Liver (tissue), 9 donors: ENCODE data around the gene SPATS2L. TPM values are rescaled to one million over a fixed set of nuclear protein-coding genes. Genes with fewer than 3 reads are reported as not detected.

Source experiments
- DNase-seq: peaks from one replicate; pipeline ENCODE4 v3.0.0-alpha.2; 2017; ENCODE audit warnings: low spot score
- H3K27ac ChIP-seq, 2 donors: one replicate each; pipeline ENCODE4 v1.7.0; 2013; ENCODE audit warnings: inconsistent platforms in 2 of 2, low read length in 2 of 2, control low read depth in 1 of 2, low read depth in 1 of 2, mild to moderate bottlenecking in 1 of 2
- H3K27me3 ChIP-seq, 4 donors: one replicate each; pipeline versions ENCODE4 v1.6.1 to v1.7.0; 2013; ENCODE audit warnings: low read length in 3 of 4, inconsistent platforms in 1 of 4, mild to moderate bottlenecking in 1 of 4, moderate library complexity in 1 of 4; ENCODE audit not compliant: control insufficient read depth in 4 of 4, insufficient read depth in 4 of 4
- H3K36me3 ChIP-seq, 4 donors: one replicate each; pipeline versions ENCODE4 v1.6.1 to v1.7.0; 2013; ENCODE audit warnings: low read length in 3 of 4, mild to moderate bottlenecking in 3 of 4, low read depth in 1 of 4, moderate library complexity in 1 of 4; ENCODE audit not compliant: control insufficient read depth in 4 of 4, insufficient read depth in 3 of 4
- H3K4me1 ChIP-seq, 4 donors: one replicate each; pipeline versions ENCODE4 v1.6.1 to v1.7.0; 2013; ENCODE audit warnings: low read length in 3 of 4, mild to moderate bottlenecking in 3 of 4, moderate library complexity in 1 of 4; ENCODE audit not compliant: control insufficient read depth in 4 of 4, insufficient read depth in 4 of 4
- H3K4me3 ChIP-seq, 3 donors: one replicate each; pipeline versions ENCODE4 v1.6.1 to v1.7.0; 2013; ENCODE audit warnings: low read length in 3 of 3, control low read depth in 1 of 3, low read depth in 1 of 3, mild to moderate bottlenecking in 1 of 3
- H3K9ac ChIP-seq, 2 donors: one replicate each; pipeline ENCODE4 v1.7.0; 2013; ENCODE audit warnings: low read length in 2 of 2, mild to moderate bottlenecking in 2 of 2, moderate library complexity in 2 of 2, control low read depth in 1 of 2, low read depth in 1 of 2
- H3K9me3 ChIP-seq, 4 donors: one replicate each; pipeline versions ENCODE4 v1.6.1 to v1.7.0; 2013; ENCODE audit warnings: low read length in 3 of 4; ENCODE audit not compliant: control insufficient read depth in 4 of 4
- ATF3 ChIP-seq: IDR thresholded peaks from 2 replicates; pipeline ENCODE4 v1.6.1; 2016; ENCODE audit warnings: antibody characterized with exemption
- CTCF ChIP-seq: fragments of 150-350 bp; IDR thresholded peaks from 2 replicates; pipeline ENCODE4 v1.5.1; 2017; ENCODE audit warnings: improper control_type of control experiment, low read depth, low read length; ENCODE audit not compliant: missing input control
- EGR1 ChIP-seq, 2 donors: IDR thresholded peaks; 2 replicates each; pipeline ENCODE4 v1.6.1; 2016 to 2018; ENCODE audit warnings: antibody characterized with exemption in 2 of 2, low read depth in 2 of 2
- FOXA1 ChIP-seq: IDR thresholded peaks from 2 replicates; pipeline ENCODE4 v1.6.1; 2016; ENCODE audit warnings: antibody characterized with exemption
- FOXA2 ChIP-seq: IDR thresholded peaks from 2 replicates; pipeline ENCODE4 v1.6.1; 2016; ENCODE audit warnings: antibody characterized with exemption
- GABPA ChIP-seq, 2 donors: IDR thresholded peaks in 1 of 2; conservative IDR thresholded peaks in 1 of 2; 2 replicates each; pipeline ENCODE4 v1.6.1; 2016; ENCODE audit warnings: antibody characterized with exemption in 2 of 2, mild to moderate bottlenecking in 1 of 2, moderate library complexity in 1 of 2
- HNF4A ChIP-seq, 2 donors: conservative IDR thresholded peaks; 2 replicates each; pipeline ENCODE4 v1.6.1; 2016; ENCODE audit warnings: antibody characterized with exemption in 2 of 2, mild to moderate bottlenecking in 2 of 2
- HNF4G ChIP-seq: IDR thresholded peaks from 2 replicates; pipeline ENCODE4 v1.6.1; 2016; ENCODE audit warnings: antibody characterized with exemption
- JUND ChIP-seq, 2 donors: IDR thresholded peaks; 2 replicates each; pipeline ENCODE4 v1.6.1; 2016; ENCODE audit warnings: antibody characterized with exemption in 2 of 2
- MAX ChIP-seq: IDR thresholded peaks from 2 replicates; pipeline ENCODE4 v1.6.1; 2016; ENCODE audit warnings: antibody characterized with exemption
- NR2F2 ChIP-seq: IDR thresholded peaks from 2 replicates; pipeline ENCODE4 v1.6.1; 2016; ENCODE audit warnings: antibody characterized with exemption
- RAD21 ChIP-seq, 2 donors: IDR thresholded peaks; 2 replicates each; pipeline ENCODE4 v1.6.1; 2016; ENCODE audit warnings: antibody characterized with exemption in 2 of 2, mild to moderate bottlenecking in 2 of 2
- REST ChIP-seq: IDR thresholded peaks from 2 replicates; pipeline ENCODE4 v1.6.1; 2016; ENCODE audit warnings: antibody characterized with exemption, mild to moderate bottlenecking
- RXRA ChIP-seq, 2 donors: IDR thresholded peaks; 2 replicates each; pipeline ENCODE4 v1.6.1; 2017 to 2018; ENCODE audit warnings: antibody characterized with exemption in 2 of 2, mild to moderate bottlenecking in 1 of 2
- SP1 ChIP-seq: IDR thresholded peaks from 2 replicates; pipeline ENCODE4 v1.6.1; 2018; ENCODE audit warnings: antibody characterized with exemption, mild to moderate bottlenecking
- TAF1 ChIP-seq: conservative IDR thresholded peaks from 2 replicates; pipeline ENCODE4 v1.6.1; 2016; ENCODE audit warnings: antibody characterized with exemption, mild to moderate bottlenecking
- YY1 ChIP-seq: IDR thresholded peaks from 2 replicates; pipeline ENCODE4 v1.6.1; 2016; ENCODE audit warnings: antibody characterized with exemption, mild to moderate bottlenecking
- ZBTB33 ChIP-seq: IDR thresholded peaks from 2 replicates; pipeline ENCODE4 v1.6.1; 2016; ENCODE audit warnings: antibody characterized with exemption
- WGBS: extraction: QIAGEN DNeasy Blood & Tissue Kit; methylation state at CpG from one replicate; pipeline ENCODE4 v1.1.7; 2013; 5-methylcytosine and 5-hydroxymethylcytosine counted together
- polyA plus RNA-seq, 2 donors: library from polyadenylated mRNA; stranded (reverse) in 1 of 2; unstranded in 1 of 2; fragments of 200-250 nt in 1 of 2; fragments of >200 nt in 1 of 2; fragmentation: Nextera tagmentation in 1 of 2; extraction: Ambion mirVana in 1 of 2; gene quantifications; one replicate each; pipeline versions ENCODE4 v1.2.1 to v1.2.3, GENCODE V29; 2013 to 2015
- total RNA-seq, 2 donors: library from RNA; depleted of rRNA; stranded (reverse); fragments of >200 nt; gene quantifications; one replicate each; pipeline ENCODE4 v1.2.3, GENCODE V29; 2014
- donor health status: healthy.
- donor health status: healthy.
- donor health status: healthy.
- donor health status: healthy.
- donor health status: healthy.

Gene SPATS2L
- total and polyA plus RNA-seq, 4 donors: 31.4 to 49.9 (median 42.4) TPM

- WGBS: 92% methylated on average over 9 of the region's 9 CpGs
- TF ChIP-seq RAD21 (IDR thresholded peaks at IDR 0.05) (no peak), JUND (IDR thresholded peaks at IDR 0.05) (no peak), GABPA (IDR thresholded peaks at IDR 0.05 in 1 of 2, conservative IDR thresholded peaks at IDR 0.05 in 1 of 2) (no peak), NR2F2 (no peak), TAF1 (no peak), REST (no peak), FOXA1 (no peak), FOXA2 (no peak), EGR1 (IDR thresholded peaks at IDR 0.05; ENCODE audit: low read depth in 2 of 2) (no peak), RXRA (IDR thresholded peaks at IDR 0.05) (no peak), CTCF (no peak), YY1 (no peak), SP1 (no peak), ZBTB33 (no peak), HNF4A (conservative IDR thresholded peaks at IDR 0.05) (no peak)
These were observed 112.8 kb downstream of the SPATS2L start for GRCh38 chr2:200419325-200419724.

GRCh38 chr2:200421270-200421669 is 114.8 kb downstream of the SPATS2L start:
- WGBS: 93% methylated on average over 1 of the region's 1 CpG
- peaks cover 9 to 71% (median 41%) of the 10 kb centered on the region in 4 donors for H3K36me3 ChIP-seq
- TF ChIP-seq YY1 (no peak), JUND (IDR thresholded peaks at IDR 0.05) (no peak), HNF4G (no peak), HNF4A (conservative IDR thresholded peaks at IDR 0.05) (no peak), TAF1 (no peak), RAD21 (IDR thresholded peaks at IDR 0.05) (no peak), MAX (no peak), REST (no peak), FOXA1 (no peak), ATF3 (no peak), SP1 (no peak), GABPA (IDR thresholded peaks at IDR 0.05 in 1 of 2, conservative IDR thresholded peaks at IDR 0.05 in 1 of 2) (no peak)

More at GRCh38 chr2:200419325-200419724, 112.8 kb downstream of the SPATS2L start:
- Histone ChIP-seq H3K9ac (no peak overlapping the region), H3K4me1 (no peaks in the 10 kb centered on the region), H3K9me3 (no peaks in the 10 kb centered on the region), H3K36me3 (peaks cover 9 to 64% (median 36%) of the 10 kb centered on the region in 4 donors), H3K4me3 (no peak overlapping the region), H3K27me3 (no peaks in the 10 kb centered on the region), H3K27ac (no peak overlapping the region)
- DNase-seq: no peak

More at GRCh38 chr2:200421270-200421669, 114.8 kb downstream of the SPATS2L start:
- Histone ChIP-seq H3K4me3 (no peak overlapping the region), H3K9ac (no peak overlapping the region), H3K27ac (no peak overlapping the region), H3K4me1 (no peaks in the 10 kb centered on the region), H3K9me3 (no peaks in the 10 kb centered on the region), H3K27me3 (no peaks in the 10 kb centered on the region)
- DNase-seq: no peak
